MV-4-11 (cell line): ENCODE measurements around the gene SMIM3.
"Not testable (repeated sequence)": the region's sequence is repeated elsewhere in the genome, so short reads cannot be mapped to it uniquely, and the experiment has no call there.

Experiments used
- DNase-seq: peaks from one replicate; lab custom pipeline; 2025; lab: John Stamatoyannopoulos, UW

The SMIM3 gene

DNA sequence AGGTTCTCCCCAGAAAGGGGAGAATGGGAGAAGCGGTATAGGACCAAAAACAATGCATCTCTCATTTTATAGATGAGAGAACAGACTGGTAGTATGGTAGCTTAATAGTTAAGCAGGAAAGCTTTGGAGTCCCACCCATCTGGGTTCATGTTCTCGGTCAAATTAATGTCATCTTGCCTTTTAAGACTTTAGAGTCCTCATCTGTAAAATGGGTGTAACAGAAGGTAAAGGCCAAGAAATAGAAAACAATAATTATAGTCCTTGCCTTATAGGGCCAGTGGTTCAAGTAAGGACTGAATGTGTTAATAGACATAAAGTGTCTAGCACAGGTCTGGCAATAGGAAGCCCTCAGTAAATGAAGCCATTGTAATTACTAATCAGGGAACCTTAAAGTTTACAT is 16.4 kb downstream of the SMIM3 start:
- no peak for DNase-seq

DNA sequence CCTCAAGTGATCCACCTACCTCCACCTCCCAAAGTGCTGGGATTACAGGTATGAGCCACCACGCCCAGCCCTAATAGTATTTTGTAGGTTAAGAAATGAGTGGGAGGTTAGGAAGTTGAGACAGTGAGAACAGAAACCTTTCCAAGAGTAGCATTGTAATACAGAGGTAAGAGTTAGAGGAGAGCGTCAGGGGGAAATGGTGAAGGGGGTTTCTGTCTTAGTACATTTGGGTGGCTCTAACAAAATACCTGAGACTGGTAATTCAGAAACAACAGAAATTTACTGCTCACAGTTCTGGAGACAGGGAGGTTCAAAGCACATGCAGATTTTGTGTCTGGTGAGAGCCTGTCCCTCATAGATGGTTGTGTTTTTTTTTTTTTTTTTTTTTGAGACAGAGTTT is 18.8 kb downstream of the SMIM3 start:
- DNase-seq: no peak

DNA sequence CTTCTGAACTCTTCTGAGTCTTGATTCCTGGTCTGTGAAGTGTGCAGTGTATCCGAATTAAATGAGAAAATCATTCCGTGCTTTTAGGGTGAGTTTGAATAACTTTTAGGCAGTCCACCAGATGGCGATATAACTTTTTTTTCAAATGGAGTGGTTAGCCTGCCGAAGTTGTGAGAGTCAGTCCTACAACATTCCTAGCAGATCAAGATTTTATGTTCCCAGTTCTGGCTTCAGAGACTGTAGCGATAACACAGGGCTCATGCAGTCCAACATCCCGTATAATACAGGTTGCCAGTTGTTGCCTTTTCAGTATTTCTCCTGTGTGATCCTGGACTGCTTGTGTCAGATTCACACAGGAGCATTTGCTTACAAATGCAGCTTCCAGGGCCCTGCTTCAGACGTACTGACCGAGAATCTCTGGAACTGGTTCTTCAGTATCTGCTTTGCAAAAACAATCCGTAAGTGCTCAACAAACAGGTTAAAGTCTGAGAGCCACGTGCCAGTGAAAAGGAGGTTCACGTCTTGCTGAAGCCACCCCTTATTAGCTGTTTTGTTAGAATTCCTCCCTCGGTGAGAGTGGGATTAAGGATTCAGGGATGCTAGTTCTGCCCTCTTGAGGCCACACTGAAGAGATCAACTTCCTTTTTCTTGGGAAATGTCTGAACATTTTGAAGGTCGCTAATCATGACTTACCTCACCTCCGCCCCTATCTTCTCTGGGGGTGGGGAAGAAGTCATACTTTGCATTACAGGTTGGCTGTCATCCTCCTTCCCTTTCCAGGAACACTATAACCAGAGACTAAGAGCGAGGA is 22.8 kb downstream of the SMIM3 start:
- peak; percentile 49 for DNase-seq

DNA sequence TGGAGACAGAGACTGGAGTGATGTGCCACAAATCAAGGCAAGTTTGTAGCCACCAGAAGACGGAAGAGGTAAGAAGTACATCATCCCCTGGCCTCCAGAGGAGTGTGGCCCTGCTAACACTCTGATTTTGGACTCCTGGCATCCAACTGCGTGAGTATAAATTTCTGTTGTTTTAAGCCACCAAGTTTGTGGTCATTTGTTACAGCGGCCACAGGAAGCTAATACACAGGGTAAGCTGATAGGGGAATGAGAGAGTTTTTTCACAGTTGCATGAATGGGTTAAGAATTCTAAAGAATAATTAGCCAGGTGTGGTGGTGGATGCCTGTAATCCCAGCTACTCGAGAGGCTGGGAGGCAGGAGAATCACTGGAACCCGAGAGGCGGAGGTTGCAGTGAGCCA is 25.8 kb downstream of the SMIM3 start:
- DNase-seq: no peak

DNA sequence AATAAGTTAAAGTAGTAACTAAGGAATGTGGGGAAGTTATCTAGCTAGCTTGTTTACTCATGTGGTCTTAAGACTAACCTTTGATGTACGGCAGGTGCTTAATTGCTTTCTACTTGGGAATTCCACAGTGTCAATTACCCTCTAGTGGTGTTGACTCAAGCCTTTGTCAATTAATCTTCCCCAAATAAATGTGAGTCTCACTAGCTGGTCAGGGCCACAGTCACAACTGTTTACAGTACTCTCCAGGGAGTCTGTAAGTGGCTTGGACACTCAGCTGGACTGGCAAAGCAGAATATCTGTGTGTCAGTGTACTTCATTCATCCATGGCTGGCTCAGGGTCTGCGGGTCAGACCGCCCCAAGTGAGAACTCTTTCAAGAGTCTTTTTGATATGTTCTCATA is 30.8 kb downstream of the SMIM3 start:
- DNase-seq: no peak

DNA sequence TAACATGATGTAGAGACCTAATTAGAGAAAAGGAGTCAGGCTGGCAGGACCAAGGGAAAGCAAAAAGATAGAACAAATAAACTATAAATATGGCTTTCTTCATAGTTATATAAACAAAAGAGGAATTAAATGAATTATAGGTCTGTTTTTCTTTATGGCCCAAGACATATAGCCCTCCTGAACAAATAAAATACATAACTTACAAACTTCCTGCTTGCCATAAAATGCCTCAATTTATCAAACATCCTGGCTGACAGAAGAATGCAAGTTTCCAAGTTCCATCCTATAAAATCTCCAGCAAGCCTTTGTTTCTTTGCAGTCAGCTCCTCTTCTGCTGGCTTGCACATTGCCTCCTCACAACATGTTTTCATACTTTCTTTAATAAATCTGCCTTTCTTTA is 36.5 kb downstream of the SMIM3 start:
- DNase-seq: no peak

DNA sequence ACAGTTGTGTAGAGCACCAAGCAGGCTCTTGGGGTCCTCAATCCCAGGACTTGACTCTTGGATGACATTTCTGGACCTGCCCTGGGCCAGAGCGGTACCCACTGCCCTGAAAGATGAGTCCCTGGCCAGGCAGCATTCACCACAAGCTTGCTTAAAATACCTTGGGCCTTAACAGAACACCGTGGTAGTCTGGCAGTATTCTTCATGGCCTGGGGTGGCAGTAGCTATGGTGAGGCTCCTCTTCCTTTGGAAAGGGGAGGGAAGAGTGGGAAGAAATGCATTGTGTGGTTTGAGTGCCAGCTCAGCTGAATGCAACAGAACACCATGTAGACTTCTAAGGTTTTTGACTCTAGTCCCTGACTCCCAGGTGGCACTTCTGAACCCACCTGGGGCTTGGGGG is 38.4 kb downstream of the SMIM3 start:
- no peak for DNase-seq

DNA sequence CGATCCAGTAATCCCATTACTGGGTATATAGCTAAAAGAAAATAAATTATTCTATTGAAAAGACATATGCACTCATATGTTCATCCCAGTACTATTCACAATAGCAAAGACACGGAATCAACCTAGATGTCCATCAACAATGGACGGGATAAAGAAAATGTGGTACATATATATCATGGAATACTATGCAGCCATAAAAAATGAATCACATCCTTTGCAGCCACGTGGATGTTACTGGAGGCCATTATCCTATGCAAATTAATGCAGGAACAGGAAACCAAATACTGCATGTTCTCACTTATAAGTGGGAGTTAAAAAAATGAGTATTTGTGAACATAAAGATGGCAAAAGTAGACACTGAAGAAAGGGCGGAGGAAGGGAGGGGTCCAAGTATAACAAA is 51.2 kb downstream of the SMIM3 start:
- DNase-seq: no peak

DNA sequence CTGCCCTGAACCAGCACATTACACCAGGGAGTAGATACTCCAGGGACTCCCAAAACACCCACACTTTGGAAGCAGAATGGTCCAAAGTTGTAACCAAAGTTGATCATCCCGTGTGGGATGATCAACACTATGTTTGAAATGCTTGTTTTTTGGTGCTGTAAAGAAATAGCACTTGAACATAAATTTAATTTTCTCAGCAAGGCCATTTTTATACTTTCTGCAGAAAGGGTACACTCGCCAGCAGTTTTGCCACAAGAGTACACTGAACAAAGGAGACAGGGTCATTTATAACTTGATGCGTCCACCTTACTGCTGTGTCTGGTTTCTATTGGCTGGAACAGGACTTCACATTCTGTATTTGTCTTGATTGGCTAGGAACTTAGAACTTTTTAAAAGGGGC is 53.3 kb downstream of the SMIM3 start:
- not testable (repeated sequence) for DNase-seq

DNA sequence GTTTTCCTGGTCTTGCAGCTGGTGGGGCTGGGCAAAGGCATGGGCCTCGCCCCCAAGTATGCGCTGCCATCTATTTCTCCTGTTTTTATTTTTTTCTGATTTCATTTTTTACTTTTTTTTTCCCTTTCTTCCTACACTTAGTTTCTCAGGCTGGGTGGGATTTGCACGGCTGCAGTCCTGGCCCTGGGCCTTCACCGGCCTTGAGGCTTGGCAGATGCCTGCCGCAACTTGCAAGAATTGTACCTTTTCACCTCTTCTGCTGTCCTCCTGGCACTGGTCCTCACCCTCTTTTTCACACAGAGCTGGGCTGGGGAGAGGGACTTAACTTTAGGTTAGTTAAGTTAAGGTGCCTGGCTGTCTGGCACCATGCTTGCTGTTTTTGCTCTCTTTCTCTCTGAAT is 57.5 kb downstream of the SMIM3 start:
- no peak for DNase-seq

DNA sequence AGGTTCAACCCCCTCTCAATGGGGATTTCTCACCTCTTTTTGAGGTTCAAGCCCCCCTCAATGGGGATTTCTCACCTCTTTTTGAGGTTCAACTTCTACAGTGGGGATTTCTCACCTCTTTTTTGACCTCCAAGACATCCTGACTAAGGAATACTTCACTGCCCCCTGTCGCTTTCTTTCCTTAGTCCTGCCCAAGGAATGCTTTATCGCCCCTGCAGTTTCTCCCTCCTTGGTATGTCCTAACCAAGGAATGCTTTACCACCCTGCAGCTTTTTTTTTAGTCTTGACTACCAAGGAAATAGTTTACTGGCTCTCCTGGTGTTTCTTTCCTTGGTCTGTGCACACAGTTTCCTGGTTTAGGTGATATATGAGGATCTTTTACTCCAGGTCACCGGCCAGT is 58.1 kb downstream of the SMIM3 start:
- DNase-seq: no peak

DNA sequence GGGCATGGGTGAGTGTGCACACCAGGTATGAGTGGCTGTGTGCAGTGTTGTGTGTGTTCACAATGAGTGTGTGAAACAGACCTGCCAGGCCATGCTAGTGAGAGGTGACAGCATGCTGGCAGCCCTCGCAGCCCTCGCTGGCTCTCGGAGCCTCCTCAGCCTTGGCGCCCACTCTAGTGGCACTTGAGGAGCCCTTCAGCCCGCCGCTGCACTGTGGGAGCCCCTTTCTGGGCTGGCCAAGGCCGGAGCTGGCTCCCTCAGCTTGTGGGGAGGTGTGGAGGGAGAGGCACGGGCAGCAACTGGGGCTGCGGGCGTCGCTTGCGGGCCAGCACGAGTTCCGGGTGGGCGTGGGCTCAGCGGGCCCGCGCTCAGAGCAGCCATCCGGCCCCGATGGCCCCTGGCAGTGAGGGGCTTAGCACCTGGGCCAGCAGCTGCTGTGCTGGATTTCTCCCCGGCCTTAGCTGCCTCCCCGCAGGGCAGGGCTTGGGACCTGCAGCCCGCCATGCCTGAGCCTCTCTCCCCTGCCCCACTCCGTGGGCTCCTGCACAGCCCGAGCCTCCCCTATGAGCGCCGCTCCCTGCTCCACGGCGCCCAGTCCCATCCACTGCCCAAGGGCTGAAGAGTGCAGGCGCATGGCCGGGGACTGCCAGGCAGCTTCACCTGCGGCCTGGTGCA is 66.8 kb downstream of the SMIM3 start:
- DNase-seq: not testable (repeated sequence)

DNA sequence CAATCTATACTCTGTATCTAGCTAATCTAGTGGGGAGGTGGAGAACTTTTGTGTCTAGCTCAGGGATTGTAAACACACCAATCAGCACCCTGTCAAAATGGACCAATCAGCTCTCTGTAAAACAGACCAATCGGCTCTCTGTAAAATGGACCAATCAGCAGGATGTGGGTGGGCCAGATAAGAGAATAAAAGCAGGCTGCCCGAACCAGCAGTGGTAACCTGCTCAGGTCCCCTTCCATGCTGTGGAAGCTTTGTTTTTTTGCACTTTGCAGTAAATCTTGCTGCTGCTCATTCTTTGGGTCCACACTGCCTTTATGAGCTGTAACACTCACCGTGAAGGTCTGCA is 67.7 kb downstream of the SMIM3 start, which contains the start of gene IRGM:
TSS of gene IRGM (plus strand) at position 214 of the 346 bp plus-strand sequence. CDS start 1,603 bp downstream, outside the sequence.
- DNase-seq: not testable (repeated sequence)
